OCI-M2 (cell line): ENCODE measurements around the gene CASP6.
"Not testable (repeated sequence)": the region's sequence is repeated elsewhere in the genome, so short reads cannot be mapped to it uniquely, and the experiment has no call there.

Experiments
- DNase-seq: peaks from one replicate; lab custom pipeline; 2025; ENCODE audit not compliant: unreplicated experiment; lab: John Stamatoyannopoulos, UW

CASP6 gene

GRCh38 chr4:109721033-109721432 is 17.8 kb upstream of the CASP6 start:
- DNase-seq, result no peak

- no peak for DNase-seq
Observed at GRCh38 chr4:109719604-109720003, 16.4 kb upstream of the CASP6 start.

GRCh38 chr4:109718759-109719158 is 15.5 kb upstream of the CASP6 start:
- no peak for DNase-seq

GRCh38 chr4:109713500-109713899 is 10.3 kb upstream of the CASP6 start:
- no peak for DNase-seq

GRCh38 chr4:109708990-109709389 is 5.7 kb upstream of the CASP6 start:
- DNase-seq, result peak; percentile 11

- no peak for DNase-seq
Observed at GRCh38 chr4:109708435-109708834, 5.2 kb upstream of the CASP6 start.

- DNase-seq, result no peak
Observed at GRCh38 chr4:109703664-109704361, 568 bp upstream of the CASP6 start.

GRCh38 chr4:109701566-109702410 is 1.5 kb downstream of the CASP6 start:
- DNase-seq, result no peak

GRCh38 chr4:109699553-109700225 is 3.6 kb downstream of the CASP6 start:
- DNase-seq, result no peak

GRCh38 chr4:109698656-109699055 is 4.6 kb downstream of the CASP6 start:
- no peak for DNase-seq

GRCh38 chr4:109691411-109691920 is 11.8 kb downstream of the CASP6 start:
- DNase-seq, result no peak

GRCh38 chr4:109690690-109691410 is 12.4 kb downstream of the CASP6 start:
- no peak for DNase-seq

- DNase-seq, result no peak
Observed at GRCh38 chr4:109684727-109685126, 18.5 kb downstream of the CASP6 start.

GRCh38 chr4:109683621-109684253 is 19.5 kb downstream of the CASP6 start:
- no peak for DNase-seq

- no peak for DNase-seq
Observed at GRCh38 chr4:109682875-109683274, 20.4 kb downstream of the CASP6 start.

GRCh38 chr4:109678925-109679324 is 24.3 kb downstream of the CASP6 start:
- DNase-seq, result not testable (repeated sequence)

GRCh38 chr4:109678472-109678871 is 24.8 kb downstream of the CASP6 start:
- not testable (repeated sequence) for DNase-seq

GRCh38 chr4:109676886-109677285 is 26.4 kb downstream of the CASP6 start:
- no peak for DNase-seq

- no peak for DNase-seq
Observed at GRCh38 chr4:109675843-109676242, 27.4 kb downstream of the CASP6 start.

GRCh38 chr4:109675181-109675580 is 28.1 kb downstream of the CASP6 start:
- DNase-seq, result no peak
